Measurements from ENCODE around the gene SNX19.

- no peak for TF ChIP-seq CTCF (IDR thresholded peaks at IDR 0.05; ENCODE audit: insufficient read depth, low read length, poor library complexity, severe bottlenecking)
- no peak for TF ChIP-seq EZH2phosphoT487 (conservative IDR thresholded peaks at IDR 0.05; ENCODE audit: low read length)
Observed at GRCh38 chr11:130899106-130899505, 17.2 kb downstream of the SNX19 start.
